Panc1 (cell line): ENCODE measurements around the gene DEAF1. TPM values are rescaled to one million over a fixed set of nuclear protein-coding genes. Genes with fewer than 3 reads are reported as not detected.

Experiments
- ATAC-seq: fragments of 200-7000 bp; cut with Tn5 transposase; 2 replicates; pipeline ENCODE4 v1.9.1; 2020; ENCODE audit warnings: mild to moderate bottlenecking, moderate library complexity
- BruUV-seq: library from RNA; stranded (reverse); fragments of 400-500 nt; replicated peaks from 2 replicates; lab custom pipeline; 2021; lab: Mats Ljungman, UMichigan
- CTCF ChIA-PET: fragments of 300-600 bp; sonication (Branson Sonifier 250); formaldehyde crosslinking; loops from one replicate; lab custom pipeline; 2022; ENCODE audit warnings: antibody characterized with exemption; lab: Charles Lee
- POLR2A ChIA-PET: fragments of 300-600 bp; sonication (Branson Sonifier 250); formaldehyde crosslinking; loops from one replicate; lab custom pipeline; 2022; ENCODE audit warnings: antibody characterized with exemption; lab: Charles Lee
- DNase-seq: peaks from one replicate; pipeline ENCODE4 v3.0.0-alpha.2; 2010; ENCODE audit warnings: low read depth, low spot score
- H3K27ac ChIP-seq: 2 replicates; pipeline ENCODE4 v1.5.1; 2011; ENCODE audit warnings: mild to moderate bottlenecking, low read length, inconsistent platforms
- H3K27me3 ChIP-seq: fragments of 200-500 bp; sonication (Bioruptor generic); 2 replicates; pipeline ENCODE4 v1.6.0; 2014; ENCODE audit warnings: low read length, inconsistent platforms; ENCODE audit not compliant: control insufficient read depth, insufficient read depth
- H3K36me3 ChIP-seq: fragments of 200-500 bp; sonication (Bioruptor generic); 2 replicates; pipeline ENCODE4 v1.5.1; 2014; ENCODE audit warnings: inconsistent platforms, mild to moderate bottlenecking, low read length, moderate library complexity; ENCODE audit not compliant: control insufficient read depth, insufficient read depth
- H3K4me1 ChIP-seq: 2 replicates; pipeline ENCODE4 v1.5.1; 2011; ENCODE audit warnings: inconsistent platforms, mild to moderate bottlenecking, low read length, moderate library complexity; ENCODE audit not compliant: control insufficient read depth, insufficient read depth
- H3K4me3 ChIP-seq, 2 experiments: 2 replicates each; pipeline ENCODE4 v1.5.1; 2011 to 2012; ENCODE audit warnings: low read depth in 2 of 2, low read length in 2 of 2, mild to moderate bottlenecking in 2 of 2, inconsistent platforms in 1 of 2, moderate library complexity in 1 of 2
- H3K9me3 ChIP-seq: fragments of 200-500 bp; sonication (Bioruptor generic); 2 replicates; pipeline ENCODE4 v1.5.1; 2014; ENCODE audit warnings: low read depth, mild to moderate bottlenecking, inconsistent platforms, low read length, moderate library complexity; ENCODE audit not compliant: control insufficient read depth, insufficient read depth
- POLR2AphosphoS5 ChIP-seq: IDR thresholded peaks from 2 replicates; pipeline ENCODE4 v1.6.1; 2012; ENCODE audit warnings: mild to moderate bottlenecking, low read depth, low read length, moderate library complexity
- SIN3A ChIP-seq: IDR thresholded peaks from 2 replicates; pipeline ENCODE4 v1.6.1; 2012; ENCODE audit warnings: low read depth, mild to moderate bottlenecking, low read length, moderate library complexity, borderline replicate concordance; ENCODE audit not compliant: insufficient read depth
- TCF7L2 ChIP-seq: IDR thresholded peaks from 2 replicates; pipeline ENCODE4 v1.6.1; 2011; ENCODE audit warnings: mild to moderate bottlenecking, low read depth, low read length, inconsistent platforms
- in situ Hi-C: cut with HindIII; loops from 2 replicates; pipeline ENCODE4 v1.10.0; 2016; ENCODE audit warnings: low sequenced_read_pairs, low pct_unique_long_range_greater_than_20kb
- intact Hi-C: fragments of 100-400 bp; cut with micrococcal nuclease; formaldehyde crosslinking; loops from one replicate; pipeline ENCODE4 v1.10.0; 2022; ENCODE audit not compliant: unreplicated experiment
- total RNA-seq: library from RNA; stranded (reverse); gene quantifications from one replicate; pipeline ENCODE4 v1.2.1, GENCODE V29; 2021; ENCODE audit not compliant: unreplicated experiment
- TF ChIP-seq, protein P1 (sequence below): fragments of 450-650 bp; IDR thresholded peaks from 2 replicates; pipeline ENCODE4 v1.5.1; 2017; ENCODE audit warnings: mild to moderate bottlenecking
- TF ChIP-seq, protein P2 (sequence below), 2 experiments: IDR thresholded peaks; 2 replicates each; pipeline ENCODE4 v1.6.1; 2011 to 2012; ENCODE audit warnings: low read depth in 2 of 2, control low read depth in 1 of 2, low read length in 1 of 2, mild to moderate bottlenecking in 1 of 2, moderate library complexity in 1 of 2; ENCODE audit not compliant: insufficient read depth in 1 of 2

The DEAF1 gene
- total RNA-seq, 1 experiment from 2014 or later, result 105 TPM

GRCh38 chr11:728901-729491 is 34.0 kb upstream of the DEAF1 start:
- POLR2A ChIA-PET, result no interaction called here
- H3K27me3 ChIP-seq, result no peaks in the 10 kb centered on the region
- peak overlapping the region; percentile 45 for H3K27ac ChIP-seq
- ATAC-seq, result no peak
- H3K36me3 ChIP-seq, result no peaks in the 10 kb centered on the region; the same call in 1 of the 2 replicates
- no TSS peak for BruUV-seq
- H3K4me3 ChIP-seq, result no peak overlapping the region
- TF ChIP-seq POLR2AphosphoS5, result peak; percentile 10; the same call in 1 of the 2 replicates
- TF ChIP-seq TCF7L2, result no peak
- no peak for TF ChIP-seq SIN3A
- no peaks in the 10 kb centered on the region for H3K9me3 ChIP-seq
- intact Hi-C loops (loop anchor here (10.0 kb wide), 1 partner anchor 174 kb away; no protein-coding TSS in a partner anchor), in situ Hi-C loops (no loop called here)
- CTCF ChIA-PET, result interaction anchor here (0.6 to 1.1 kb wide), 10 partner anchors 8 to 1376 kb away, joined by 3 to 12 read pairs (median 5); partner anchors contain the start of genes GATD1 and TMEM80
- H3K4me1 ChIP-seq, result peaks cover 38% of the 10 kb centered on the region
- DNase-seq, result no peak

- in situ Hi-C loops (no loop called here), intact Hi-C loops (loop anchor here (10.0 kb wide), 1 partner anchor 173 kb away; no protein-coding TSS in a partner anchor)
- H3K27me3 ChIP-seq, result no peaks in the 10 kb centered on the region
- ChIA-PET CTCF (interaction anchor here (0.5 to 1.1 kb wide), 11 partner anchors 8 to 1377 kb away, joined by 3 to 12 read pairs (median 4); partner anchors contain the start of genes GATD1 and TMEM80), POLR2A (interaction anchor here (0.6 kb wide), 1 partner anchor 24 kb away, joined by 5 read pairs; no protein-coding TSS in a partner anchor)
- peaks cover 5% of the 10 kb centered on the region; the same call in 1 of the 2 replicates for H3K36me3 ChIP-seq
- TF ChIP-seq POLR2AphosphoS5 (peak; percentile 70; the same call in 1 of the 2 replicates), SIN3A (peak; percentile 88; the same call in 1 of the 2 replicates), TCF7L2 (0 out of 2 replicates have a peak, but pooled peaks have one; percentile 27)
- TF ChIP-seq, protein P1, sequence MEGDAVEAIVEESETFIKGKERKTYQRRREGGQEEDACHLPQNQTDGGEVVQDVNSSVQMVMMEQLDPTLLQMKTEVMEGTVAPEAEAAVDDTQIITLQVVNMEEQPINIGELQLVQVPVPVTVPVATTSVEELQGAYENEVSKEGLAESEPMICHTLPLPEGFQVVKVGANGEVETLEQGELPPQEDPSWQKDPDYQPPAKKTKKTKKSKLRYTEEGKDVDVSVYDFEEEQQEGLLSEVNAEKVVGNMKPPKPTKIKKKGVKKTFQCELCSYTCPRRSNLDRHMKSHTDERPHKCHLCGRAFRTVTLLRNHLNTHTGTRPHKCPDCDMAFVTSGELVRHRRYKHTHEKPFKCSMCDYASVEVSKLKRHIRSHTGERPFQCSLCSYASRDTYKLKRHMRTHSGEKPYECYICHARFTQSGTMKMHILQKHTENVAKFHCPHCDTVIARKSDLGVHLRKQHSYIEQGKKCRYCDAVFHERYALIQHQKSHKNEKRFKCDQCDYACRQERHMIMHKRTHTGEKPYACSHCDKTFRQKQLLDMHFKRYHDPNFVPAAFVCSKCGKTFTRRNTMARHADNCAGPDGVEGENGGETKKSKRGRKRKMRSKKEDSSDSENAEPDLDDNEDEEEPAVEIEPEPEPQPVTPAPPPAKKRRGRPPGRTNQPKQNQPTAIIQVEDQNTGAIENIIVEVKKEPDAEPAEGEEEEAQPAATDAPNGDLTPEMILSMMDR, result peak; percentile 100
- TF ChIP-seq, protein P2, sequence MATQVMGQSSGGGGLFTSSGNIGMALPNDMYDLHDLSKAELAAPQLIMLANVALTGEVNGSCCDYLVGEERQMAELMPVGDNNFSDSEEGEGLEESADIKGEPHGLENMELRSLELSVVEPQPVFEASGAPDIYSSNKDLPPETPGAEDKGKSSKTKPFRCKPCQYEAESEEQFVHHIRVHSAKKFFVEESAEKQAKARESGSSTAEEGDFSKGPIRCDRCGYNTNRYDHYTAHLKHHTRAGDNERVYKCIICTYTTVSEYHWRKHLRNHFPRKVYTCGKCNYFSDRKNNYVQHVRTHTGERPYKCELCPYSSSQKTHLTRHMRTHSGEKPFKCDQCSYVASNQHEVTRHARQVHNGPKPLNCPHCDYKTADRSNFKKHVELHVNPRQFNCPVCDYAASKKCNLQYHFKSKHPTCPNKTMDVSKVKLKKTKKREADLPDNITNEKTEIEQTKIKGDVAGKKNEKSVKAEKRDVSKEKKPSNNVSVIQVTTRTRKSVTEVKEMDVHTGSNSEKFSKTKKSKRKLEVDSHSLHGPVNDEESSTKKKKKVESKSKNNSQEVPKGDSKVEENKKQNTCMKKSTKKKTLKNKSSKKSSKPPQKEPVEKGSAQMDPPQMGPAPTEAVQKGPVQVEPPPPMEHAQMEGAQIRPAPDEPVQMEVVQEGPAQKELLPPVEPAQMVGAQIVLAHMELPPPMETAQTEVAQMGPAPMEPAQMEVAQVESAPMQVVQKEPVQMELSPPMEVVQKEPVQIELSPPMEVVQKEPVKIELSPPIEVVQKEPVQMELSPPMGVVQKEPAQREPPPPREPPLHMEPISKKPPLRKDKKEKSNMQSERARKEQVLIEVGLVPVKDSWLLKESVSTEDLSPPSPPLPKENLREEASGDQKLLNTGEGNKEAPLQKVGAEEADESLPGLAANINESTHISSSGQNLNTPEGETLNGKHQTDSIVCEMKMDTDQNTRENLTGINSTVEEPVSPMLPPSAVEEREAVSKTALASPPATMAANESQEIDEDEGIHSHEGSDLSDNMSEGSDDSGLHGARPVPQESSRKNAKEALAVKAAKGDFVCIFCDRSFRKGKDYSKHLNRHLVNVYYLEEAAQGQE (IDR thresholded peaks at IDR 0.05; ENCODE audit: insufficient read depth in 1 of 2, low read depth in 2 of 2, low read length in 1 of 2), result 0 out of 4 replicates have a peak, but pooled peaks of 1 of the 2 experiments have one; percentile 49
- H3K4me3 ChIP-seq, result peak overlapping the region in 1 of 2 experiments; percentile 23; a peak in 1 of 4 replicates
- no peaks in the 10 kb centered on the region for H3K9me3 ChIP-seq
- DNase-seq (no peak), ATAC-seq (peak; percentile 89)
- peak overlapping the region; percentile 74 for H3K27ac ChIP-seq
- peaks cover 39% of the 10 kb centered on the region for H3K4me1 ChIP-seq
- no TSS peak for BruUV-seq
Observed at GRCh38 chr11:727859-728748, 33.1 kb upstream of the DEAF1 start.
